AG09319 (cell line): ENCODE measurements around the gene NUDCD3.
A peak's percentile ranks its signal among the peaks of the same experiment; 100 is the strongest.

Experiments used
- DNase-seq: peaks from one replicate; pipeline ENCODE4 v3.0.0-alpha.2; 2010; ENCODE audit warnings: low read depth; ENCODE audit errors: extremely low read depth
- TF ChIP-seq, protein P1 (sequence below): IDR thresholded peaks from 2 replicates; pipeline ENCODE4 v1.5.1; 2011; ENCODE audit warnings: low read depth, mild to moderate bottlenecking, inconsistent platforms, low read length, moderate library complexity

Gene NUDCD3

DNA sequence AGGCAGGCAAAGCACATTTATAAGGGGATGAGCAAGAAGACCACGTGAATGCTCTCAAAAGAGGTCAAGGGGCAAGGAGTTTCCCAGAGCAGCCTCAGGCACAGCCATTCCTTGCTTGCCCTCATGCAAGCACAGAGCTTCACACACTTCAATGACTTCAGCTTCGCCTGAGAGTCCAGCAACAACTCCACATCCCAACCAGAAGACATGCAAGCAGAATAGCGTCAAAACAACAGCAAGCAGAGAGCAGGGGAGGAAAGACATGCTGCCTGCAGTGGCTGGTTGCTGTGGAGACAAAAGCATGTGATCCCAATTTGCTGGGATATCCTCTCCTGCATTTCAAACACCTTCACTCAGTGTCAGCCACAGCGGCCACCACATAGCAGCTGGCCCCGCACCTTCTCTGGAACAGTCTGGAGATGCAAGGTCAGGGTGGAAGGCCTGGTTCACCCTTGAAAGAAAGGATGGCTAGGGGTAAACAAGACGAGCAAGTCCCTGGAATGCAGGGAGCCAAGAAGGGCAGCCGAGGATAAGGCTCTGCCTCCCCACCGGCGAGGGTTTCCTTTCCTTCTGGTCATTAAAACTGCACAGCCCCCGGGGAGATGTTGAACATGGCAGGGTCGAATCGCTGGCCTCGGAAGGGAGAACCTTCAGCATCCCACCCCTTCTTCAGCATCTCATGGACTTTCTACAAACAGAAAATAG lies 104.9 kb downstream of the NUDCD3 start:
- TF ChIP-seq, protein P1, sequence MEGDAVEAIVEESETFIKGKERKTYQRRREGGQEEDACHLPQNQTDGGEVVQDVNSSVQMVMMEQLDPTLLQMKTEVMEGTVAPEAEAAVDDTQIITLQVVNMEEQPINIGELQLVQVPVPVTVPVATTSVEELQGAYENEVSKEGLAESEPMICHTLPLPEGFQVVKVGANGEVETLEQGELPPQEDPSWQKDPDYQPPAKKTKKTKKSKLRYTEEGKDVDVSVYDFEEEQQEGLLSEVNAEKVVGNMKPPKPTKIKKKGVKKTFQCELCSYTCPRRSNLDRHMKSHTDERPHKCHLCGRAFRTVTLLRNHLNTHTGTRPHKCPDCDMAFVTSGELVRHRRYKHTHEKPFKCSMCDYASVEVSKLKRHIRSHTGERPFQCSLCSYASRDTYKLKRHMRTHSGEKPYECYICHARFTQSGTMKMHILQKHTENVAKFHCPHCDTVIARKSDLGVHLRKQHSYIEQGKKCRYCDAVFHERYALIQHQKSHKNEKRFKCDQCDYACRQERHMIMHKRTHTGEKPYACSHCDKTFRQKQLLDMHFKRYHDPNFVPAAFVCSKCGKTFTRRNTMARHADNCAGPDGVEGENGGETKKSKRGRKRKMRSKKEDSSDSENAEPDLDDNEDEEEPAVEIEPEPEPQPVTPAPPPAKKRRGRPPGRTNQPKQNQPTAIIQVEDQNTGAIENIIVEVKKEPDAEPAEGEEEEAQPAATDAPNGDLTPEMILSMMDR = no peak

DNA sequence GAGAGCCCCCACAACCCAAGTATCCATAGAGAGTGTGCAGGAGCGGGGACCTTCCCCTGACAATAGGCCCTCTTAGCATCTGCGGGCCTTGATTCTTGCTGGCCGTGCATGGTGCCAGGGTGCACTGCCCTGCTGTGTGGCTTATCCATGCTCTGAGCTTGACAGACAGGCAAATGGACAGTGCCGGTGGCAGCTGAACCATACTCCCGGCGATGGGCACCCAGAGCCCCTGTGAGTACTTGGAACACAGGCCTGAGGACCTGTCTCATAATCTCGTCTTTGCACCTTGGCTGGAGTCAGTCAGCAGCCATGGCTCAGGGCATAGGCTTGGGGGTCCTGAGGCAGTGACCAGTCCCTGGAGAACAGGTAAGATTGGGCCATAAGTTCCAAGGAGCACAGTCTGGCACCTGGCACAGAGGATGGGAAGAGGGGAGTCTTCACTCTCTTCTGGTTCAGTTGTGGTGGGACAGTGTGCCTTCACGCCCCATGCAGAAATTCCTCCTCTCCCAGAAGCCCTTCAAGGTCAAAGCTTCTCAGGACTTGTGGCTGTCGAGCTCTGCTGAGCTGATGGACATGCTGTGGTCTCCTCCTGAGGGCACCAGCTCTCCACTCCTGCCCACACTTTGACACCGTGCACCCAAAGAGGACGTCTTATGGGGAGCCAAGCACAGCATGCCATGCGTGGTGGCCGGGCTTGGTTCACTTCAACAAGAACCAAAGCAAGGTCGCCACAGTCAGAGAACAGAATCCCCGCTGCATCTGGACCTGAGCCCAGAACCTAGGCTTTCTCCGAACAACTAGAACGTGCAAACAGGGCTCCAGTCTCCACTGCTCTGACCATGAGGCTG lies 105.6 kb downstream of the NUDCD3 start:
- TF ChIP-seq, protein P1 = no peak

More for the DNA sequence above, 104.9 kb downstream of the NUDCD3 start:
- no peak for DNase-seq

DNA sequence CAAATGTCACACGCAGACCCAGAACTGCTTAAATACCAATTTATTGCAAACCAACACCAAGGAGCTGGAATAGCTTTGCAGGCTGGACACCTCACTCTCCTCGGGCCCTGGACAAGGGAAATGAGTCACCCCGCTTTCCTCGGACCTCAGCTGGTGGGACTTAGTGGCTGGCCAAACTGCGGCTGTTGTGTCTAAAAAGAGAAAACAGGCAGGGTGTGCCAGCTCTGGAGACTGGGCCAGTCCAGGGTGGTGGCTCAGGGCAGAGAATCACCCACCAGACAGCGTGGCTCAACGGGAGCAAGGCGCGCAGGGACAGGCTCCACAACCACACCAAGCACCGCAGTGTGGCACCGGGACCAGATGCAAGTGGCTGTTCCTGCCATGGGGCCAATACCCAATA lies 106.9 kb downstream of the NUDCD3 start:
- DNase-seq = peak; percentile 16
- TF ChIP-seq, protein P1 = no peak

More for the DNA sequence above, 105.6 kb downstream of the NUDCD3 start:
- DNase-seq = no peak

DNA sequence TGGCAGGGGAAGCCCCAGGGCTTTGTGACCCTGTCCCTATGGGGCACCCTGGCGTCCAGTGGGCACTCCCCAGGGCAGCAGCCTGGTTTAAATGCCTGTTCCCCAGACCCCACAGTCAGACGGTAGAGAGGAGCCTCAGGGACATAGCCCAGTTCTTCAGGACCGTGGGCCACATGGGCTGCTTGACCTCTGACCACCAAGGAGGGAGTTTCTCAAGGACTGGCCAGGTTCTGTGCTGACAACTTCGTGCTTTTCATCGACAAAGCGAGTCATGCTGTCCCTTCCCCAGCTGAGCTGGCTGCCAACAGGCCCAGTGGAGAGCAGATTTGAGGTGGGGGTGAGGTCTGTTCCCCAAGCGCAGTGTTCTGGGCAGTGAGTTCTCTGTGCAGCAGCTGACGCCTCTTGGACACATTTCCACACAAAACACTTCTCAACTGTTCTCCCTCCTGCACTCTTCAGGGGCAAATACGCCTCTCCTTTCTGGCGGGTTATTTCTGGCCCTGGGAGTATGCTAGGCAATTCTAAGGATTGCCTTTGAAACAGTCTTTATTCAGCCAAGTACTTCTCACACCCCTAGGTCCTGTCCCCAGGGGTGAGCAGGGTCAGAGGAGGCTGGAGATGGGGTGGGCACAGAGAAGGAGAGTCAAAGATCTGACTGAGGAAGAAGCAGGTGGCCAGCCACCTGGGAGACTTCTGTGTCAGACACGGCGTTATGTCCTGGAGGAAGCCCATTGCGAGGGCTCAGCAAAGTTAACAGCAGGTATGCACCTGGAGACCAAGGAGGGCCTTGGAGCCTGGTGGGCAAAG lies 107.8 kb downstream of the NUDCD3 start:
- TF ChIP-seq, protein P1 = no peak

DNA sequence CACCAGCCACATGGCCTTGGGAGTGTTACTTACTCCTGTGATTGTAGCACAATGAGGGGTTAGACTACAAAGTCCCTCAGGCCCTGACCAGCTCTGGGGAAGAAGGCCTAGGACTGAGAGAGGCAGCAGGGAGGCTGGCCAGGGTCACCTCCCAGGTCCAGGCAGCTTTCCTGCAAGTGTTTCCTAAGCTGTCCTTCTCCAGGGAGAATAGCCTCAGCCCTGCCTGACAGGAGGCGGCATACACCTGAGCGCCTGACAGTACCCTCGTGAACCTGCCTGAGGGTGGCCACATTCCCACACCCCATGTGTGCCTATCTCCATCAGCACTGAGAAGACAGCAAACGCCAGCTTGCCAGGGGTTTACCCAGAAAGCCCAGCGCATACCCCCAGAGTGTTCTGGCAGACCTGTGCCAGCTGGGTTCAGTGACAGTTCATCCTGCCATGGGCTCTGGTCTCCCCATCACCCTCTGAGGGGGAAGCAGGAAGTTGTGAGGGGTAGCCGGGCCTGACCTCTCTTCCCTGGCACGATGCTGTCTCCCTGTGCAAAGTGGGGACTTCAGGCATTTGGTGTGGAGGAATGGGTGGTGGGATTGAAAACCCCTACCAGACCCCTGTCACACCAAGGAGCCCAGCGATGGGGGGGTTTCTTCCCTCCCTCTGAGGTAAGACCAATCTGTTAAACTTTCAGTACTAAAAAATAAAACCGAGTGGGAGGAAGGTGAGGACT lies 108.8 kb downstream of the NUDCD3 start:
- TF ChIP-seq, protein P1 = no peak
- DNase-seq = no peak

More for the DNA sequence above, 107.8 kb downstream of the NUDCD3 start:
- no peak for DNase-seq

DNA sequence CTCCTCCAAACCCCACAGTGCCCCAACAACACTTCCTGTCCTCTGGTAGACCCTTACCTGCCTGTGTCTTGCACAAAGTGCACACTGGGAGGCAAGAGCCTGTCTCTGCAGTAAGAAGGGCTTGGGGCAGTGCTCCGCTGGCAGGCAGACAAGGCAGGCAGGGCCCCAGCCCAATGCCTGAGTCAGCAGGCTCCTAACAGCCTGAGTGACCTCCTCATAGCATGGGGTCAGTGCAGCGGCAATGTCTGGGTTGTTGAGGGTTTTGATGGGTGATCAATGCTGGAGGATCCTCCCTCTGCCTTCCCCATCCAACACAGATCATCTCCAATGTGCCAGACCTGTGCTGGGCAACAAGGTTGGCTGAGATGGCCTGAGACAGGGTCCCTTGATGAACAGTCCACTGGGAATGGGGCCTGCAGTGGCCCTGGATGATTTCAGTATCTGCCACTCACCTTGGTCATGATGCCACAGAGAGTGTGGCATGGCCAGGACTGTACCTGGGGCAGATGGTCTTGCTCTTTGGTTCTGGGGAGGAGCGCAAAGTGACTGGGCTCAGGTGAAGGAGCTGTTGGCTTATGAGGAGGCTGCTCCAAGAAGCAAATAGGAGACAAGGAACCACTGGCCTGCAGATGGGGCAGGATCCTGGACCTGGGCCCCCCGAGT lies 109.5 kb downstream of the NUDCD3 start:
- TF ChIP-seq, protein P1 = no peak
- DNase-seq = no peak
